B cell (primary cell): ENCODE results near the gene EPHA2.

Experiments used
- EZH2 ChIP-seq: IDR thresholded peaks from 2 replicates; pipeline ENCODE4 v1.6.1; 2012; ENCODE audit warnings: borderline replicate concordance, low read depth, mild to moderate bottlenecking, moderate library complexity, low read length; ENCODE audit not compliant: insufficient read depth, poor library complexity, severe bottlenecking
- TF ChIP-seq, protein P1 (sequence below): fragments of 200-600 bp; IDR thresholded peaks from one replicate; pipeline ENCODE4 v1.8.0; 2022; ENCODE audit warnings: antibody characterized with exemption, mild to moderate bottlenecking

- TF ChIP-seq, protein P1, sequence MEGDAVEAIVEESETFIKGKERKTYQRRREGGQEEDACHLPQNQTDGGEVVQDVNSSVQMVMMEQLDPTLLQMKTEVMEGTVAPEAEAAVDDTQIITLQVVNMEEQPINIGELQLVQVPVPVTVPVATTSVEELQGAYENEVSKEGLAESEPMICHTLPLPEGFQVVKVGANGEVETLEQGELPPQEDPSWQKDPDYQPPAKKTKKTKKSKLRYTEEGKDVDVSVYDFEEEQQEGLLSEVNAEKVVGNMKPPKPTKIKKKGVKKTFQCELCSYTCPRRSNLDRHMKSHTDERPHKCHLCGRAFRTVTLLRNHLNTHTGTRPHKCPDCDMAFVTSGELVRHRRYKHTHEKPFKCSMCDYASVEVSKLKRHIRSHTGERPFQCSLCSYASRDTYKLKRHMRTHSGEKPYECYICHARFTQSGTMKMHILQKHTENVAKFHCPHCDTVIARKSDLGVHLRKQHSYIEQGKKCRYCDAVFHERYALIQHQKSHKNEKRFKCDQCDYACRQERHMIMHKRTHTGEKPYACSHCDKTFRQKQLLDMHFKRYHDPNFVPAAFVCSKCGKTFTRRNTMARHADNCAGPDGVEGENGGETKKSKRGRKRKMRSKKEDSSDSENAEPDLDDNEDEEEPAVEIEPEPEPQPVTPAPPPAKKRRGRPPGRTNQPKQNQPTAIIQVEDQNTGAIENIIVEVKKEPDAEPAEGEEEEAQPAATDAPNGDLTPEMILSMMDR = no peak
- TF ChIP-seq EZH2 = no peak
Measured at GRCh38 chr1:16149702-16150488, 6.0 kb downstream of the EPHA2 start.
